GM19351 (cell line): ENCODE data around the gene DENND1A.
"Not testable (repeated sequence)": the region's sequence is repeated elsewhere in the genome, so short reads cannot be mapped to it uniquely, and the experiment has no call there.

Experiments used
- ATAC-seq: cut with Tn5 transposase; IDR thresholded peaks from one replicate; pipeline ENCODE4 v1.9.1; 2021; ENCODE audit warnings: mild to moderate bottlenecking, moderate library complexity; ENCODE audit not compliant: unreplicated experiment

DENND1A gene

DNA sequence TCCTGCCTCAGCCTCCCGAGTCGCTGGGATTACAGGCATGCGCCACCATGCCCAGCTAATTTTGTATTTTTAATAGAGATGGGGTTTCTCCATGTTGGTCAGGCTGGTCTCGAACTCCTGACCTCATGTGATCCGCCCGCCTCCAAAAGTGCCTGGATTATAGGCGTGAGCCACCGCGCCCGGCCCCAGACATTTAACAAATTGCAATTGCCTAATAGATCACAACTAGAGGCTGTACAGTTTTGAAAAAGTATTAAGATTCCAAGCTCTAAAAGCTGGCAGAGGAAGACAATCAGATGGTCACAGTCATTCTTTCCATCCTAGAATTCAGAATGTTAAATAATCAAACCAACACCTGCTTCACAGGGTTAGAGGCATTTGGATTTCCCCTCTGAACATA is 293.1 kb downstream of the DENND1A start:
- ATAC-seq = not testable (repeated sequence)

DNA sequence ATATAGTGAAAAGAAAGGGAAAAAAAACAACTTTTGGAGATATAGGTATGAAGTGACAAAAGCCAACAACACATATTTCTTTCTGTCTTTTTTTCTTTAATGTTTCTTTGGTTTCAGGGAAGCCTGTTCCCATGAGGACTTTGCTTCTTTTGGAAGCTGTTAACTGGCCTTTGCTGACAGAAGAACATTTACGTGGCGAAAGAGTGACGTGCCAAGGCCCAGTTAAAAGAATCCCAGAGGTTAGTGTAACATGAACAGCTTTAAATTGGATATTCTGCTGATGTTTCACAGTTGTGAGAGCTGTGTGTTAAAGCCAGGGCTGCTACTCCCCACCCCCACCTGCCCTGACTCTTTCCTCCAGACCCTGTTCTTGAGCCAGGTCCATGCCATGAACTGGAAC is 298.1 kb downstream of the DENND1A start:
- no peak for ATAC-seq

DNA sequence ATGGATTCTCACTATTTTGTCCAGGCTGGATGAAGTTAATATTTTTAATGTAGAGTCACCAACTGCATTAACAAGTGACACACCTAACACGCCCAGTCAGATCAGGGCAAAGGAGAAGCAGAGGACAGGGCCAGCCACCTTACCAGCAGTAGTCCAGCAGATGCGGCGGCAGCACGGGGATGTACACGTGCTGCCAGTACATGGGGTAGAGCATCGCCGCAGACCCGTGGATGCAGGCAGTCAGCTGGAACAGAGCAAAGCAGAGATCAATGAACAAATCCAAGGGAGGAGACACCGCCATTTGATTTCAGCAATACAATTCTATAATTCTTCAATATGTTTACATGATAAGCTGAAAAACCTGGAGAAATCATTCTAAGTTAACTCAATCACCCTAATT is 299.7 kb downstream of the DENND1A start:
- ATAC-seq = no peak

DNA sequence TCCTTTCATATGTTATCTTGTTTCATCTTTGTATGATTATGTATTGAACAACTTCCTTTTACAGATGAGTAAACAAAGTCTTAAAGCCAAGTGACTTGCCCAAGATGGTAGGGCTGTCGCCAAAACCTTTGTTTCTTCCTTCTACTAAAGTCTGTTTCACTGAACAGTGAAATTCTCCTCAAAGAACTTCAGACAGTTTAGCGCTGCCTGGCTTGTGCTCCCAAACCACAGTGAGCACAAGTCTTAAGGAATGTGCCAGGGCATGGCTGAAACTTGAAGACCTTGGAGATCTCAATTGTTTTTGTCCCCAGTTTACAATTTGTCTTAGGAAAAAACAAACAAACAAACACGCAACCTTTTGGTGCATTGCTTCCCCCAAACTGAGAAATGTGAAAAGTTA is 300.4 kb downstream of the DENND1A start:
- no peak for ATAC-seq

DNA sequence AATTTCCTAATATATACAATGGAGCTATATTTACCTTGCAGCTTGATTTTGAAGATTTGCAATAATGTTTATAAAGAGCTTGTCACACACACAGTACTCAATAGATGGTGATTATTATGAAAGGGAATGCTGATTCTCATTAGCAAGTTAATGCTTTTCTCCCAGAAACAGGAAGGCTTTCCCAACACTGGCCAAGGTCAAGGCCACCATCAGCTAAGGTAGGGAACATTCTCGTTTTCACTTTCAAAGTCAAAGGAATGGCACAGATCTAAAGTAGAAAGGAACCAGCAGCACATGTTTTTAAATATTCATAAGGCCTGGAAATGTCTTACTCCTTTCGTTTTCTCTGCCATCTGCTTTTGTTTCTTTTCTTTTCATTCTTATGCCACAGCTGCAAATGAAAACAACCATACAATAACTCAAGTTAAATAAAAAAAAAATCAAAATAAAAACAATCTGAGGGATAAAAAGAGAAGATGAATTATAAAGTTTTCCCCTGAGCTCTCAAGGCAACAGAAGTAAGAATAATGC is 307.1 kb downstream of the DENND1A start:
- no peak for ATAC-seq

DNA sequence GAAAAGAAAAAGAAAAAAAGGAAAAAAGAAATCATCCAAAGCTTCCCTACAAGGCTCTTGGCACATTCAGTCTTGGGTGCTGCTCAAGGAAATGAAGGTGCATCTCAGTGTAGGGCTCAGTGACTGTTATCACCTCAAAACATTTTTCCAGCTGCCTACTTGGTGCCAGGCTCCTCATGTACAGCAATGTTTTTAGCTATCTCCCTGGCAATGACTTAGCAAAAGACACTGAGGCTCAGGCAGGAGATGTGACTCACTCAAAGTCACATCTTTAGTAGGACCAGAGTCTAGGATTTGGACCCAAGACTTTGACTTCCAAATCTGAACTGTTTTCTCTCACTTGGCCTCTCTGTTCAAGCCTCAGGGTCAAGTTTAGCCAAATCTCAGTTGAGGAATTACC is 309.7 kb downstream of the DENND1A start:
- no peak for ATAC-seq

DNA sequence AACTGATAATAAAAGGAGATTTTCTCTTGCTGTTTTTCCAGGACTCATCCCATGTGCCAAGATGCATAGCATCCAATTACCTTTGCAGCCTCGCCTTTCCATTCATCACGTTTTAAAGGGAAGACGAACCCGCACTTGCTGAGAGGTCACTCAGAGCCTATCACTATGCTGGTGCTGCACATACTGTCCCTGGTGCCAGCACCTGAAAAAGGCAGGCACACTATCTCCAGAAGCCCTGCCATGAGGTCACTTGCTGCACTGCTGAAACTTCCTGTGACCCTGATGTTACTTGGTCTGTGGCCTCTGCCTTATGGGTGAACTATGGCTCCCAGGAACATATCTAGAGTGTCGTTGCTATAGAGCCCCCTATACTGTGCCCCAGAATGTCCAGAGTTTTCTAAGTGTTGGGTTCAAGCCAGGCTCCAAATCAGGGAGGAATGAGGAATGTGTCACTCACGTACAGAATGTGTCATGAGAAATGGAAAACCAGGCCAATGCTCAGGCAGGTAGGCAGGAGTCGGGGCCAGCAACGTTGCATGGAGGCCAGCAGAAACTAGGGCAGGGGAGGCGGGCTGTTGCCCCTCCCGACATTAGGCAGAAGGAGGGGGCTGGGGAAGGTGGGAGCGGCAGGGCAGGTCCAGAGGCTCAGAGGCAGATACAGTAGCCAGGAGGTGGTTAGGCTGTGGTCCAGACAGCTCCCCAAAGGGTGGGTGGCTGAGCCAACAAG is 311.8 kb downstream of the DENND1A start:
- no peak for ATAC-seq

DNA sequence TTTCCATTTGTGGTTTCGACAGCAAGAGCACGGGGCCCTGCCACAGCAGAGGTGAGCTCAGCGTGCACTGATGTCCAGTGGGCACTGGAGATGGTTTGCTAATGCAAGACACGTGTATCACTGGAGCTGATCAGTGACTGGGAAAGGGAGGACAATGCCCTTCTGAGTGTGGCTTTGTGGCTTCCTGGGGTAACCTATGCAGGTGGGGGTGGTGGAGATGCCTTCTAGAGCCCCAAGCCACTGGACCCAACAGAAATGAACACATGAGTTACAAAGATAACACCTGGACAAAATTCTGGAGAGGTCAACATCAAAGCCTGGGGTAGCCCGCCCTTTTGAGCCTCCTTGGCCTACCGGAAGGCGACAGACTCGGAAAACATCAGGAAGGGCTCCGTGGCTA is 312.6 kb downstream of the DENND1A start:
- ATAC-seq = no peak

DNA sequence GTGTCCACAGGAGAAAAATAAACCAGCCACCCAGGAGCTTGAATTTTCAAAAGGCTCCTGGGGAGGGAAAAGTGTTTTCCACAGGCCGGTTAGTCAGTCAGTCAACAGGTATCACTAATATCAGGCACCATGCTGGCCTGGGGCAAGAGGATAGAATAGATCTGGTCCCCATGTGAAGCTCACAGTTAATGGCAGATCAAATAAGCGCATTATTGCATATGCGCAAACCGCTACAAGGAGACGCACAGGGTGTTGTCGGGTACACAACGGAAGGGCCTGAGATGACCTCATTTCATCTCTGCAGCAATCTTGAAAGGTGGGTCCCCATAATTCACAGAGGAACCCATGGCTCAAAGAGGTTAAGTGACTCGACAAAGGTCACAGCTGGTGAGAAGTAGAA is 313.2 kb downstream of the DENND1A start:
- ATAC-seq = no peak

DNA sequence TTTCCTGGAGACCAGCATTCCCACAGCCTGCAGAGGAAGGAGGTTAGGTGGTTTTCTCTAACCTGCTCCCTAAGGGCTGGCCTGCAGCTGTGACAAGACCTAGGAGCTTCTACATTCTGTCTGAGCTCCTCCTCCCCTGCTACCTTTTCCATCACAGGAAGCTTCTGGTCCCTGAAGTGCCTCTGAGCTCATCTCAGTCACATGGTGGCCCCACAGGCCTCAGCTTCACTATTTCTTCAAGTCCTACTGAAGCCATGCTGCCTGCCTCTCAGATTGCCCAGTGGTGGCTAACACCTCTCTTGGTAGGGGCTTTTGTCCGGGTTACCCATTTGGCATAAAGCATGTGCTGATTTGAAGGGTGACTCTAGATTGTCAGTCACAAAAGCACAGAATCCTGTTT is 314.5 kb downstream of the DENND1A start:
- ATAC-seq = no peak

DNA sequence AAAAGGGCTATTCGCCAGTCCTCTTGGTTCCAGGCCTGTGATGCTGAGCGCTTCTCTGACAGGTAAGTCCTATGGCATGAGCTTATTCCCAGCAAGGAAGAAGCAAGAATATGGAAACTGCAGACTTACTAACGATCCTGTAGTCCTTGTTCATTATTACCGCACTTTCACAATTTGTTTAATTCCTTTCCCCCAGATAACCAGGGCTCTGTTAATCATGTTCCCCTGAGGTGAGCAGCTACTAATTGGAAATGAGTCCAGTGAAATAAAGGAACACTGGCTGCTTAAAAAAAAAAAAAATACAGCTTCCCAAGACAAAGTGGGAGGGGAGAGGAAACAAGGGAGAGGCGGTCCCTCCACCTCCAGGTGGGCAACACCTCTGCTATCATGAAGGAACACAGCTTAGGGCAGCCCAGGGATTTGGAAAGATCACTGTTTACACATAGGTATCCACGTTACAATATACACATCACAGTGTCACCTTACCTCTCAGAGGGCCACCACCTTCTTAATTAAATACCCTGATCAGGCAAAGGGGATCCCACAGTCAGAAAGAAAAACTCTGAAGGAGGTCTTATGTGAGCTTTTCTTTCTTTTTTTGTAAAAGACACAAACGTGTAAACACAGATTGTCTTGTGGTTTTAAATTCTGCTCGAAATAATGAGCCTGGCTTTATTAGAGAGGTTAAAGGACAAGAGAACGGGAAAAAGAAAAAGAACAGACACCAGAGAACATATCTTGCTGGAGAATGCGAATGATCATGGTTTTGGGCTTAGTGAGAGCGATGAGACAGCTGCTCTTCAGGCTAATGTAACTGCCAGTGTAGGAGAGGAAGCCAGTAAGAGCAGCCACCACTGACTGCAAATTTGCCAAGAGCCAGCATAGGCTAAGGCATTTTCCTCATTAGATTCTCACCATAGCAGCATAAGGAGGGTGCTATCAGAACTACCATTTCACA is 315.3 kb downstream of the DENND1A start:
- no peak for ATAC-seq

DNA sequence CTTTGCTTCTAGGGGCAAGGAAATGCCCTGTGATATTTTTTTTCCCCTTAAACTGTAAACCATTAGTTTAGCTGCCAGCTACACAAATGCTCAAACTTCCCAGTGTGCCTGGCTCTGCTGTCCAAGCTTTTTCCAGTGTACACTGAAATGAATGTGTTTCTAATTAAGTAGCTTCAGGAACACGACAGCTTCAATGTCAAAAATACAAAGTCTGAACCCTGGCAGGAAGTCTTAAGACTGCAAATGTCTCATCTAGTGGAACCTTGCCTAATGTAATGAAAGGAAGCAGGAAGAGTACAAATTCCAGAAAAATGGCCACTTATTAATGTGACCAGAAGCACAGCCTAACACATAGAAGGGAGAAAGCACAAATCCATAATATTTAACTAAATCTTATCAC is 318.7 kb downstream of the DENND1A start:
- ATAC-seq = no peak

DNA sequence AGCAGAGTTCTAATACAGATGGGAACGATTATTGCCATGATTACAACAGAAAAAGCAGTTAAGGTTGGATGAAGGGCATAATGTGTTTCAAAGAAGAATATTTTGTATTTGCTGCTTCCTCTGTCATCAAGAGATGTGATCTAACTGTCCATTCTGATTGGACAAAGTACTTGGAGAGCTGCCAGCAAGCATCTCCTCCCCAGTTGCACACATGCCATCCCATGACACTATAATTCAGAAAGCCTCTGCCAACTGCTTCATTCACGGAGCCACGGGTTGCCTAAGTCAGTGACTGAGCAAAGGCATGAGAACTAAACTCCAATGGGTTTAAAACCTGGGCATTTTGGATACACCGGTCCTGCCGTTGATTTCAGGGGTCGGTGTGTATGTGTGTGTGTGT is 320.1 kb downstream of the DENND1A start:
- ATAC-seq = no peak

DNA sequence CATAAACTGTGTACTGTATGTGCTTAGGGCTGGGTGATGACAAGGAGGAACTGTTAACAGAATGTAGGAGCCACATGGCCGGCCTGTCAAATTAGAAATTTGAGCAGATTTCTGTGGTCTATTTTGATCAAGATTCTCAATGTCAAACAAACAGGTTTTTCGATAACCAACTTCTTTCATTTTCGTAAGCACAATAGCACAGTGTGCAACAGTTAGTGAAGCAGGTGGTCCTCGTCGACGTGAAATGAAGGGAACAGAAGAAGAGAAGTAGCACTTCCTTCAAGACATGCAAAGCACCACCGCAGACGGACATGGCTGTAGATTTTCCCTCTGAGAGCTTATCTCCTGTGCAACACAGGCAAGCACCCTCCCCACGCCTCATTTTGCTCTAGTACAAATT is 321.8 kb downstream of the DENND1A start:
- peak; percentile 97 for ATAC-seq

DNA sequence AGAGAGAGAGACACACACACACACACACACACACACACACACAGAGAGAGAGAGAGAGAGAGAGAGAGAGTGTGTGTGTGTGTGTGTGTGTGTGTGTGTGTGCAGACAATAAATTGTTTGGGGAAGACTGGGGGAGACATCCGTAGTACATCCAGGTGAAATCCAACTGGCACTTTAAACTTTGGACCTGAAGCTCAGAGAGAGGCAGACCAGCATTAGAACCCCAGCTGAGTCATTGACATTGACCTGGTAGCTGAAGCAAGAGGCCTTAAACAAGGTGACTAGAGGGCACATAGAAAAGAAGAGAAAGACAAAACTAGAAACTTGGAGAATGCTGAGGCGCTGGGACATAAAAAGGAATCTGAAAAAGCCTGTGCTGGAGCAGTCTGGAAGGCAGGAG is 322.4 kb downstream of the DENND1A start:
- ATAC-seq = no peak

DNA sequence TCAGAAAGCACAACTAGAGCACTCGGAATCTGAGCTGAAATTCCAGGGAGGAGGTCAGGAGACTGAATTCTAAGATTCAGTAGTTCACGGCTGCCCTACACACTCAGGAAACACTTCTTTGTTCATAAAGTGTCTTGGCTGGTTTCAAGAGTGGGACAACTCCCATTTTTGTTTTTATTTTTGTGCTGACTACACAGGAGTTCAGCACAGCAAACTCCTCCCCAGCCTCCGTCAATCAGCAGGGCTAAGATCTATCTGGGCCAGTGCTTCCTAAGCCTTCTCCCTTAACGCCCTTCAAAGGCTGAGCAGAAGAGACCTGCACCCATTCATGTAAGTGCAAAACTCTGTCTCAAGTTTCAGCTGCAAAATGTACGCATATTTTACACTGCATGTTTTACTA is 323.8 kb downstream of the DENND1A start:
- ATAC-seq = no peak

DNA sequence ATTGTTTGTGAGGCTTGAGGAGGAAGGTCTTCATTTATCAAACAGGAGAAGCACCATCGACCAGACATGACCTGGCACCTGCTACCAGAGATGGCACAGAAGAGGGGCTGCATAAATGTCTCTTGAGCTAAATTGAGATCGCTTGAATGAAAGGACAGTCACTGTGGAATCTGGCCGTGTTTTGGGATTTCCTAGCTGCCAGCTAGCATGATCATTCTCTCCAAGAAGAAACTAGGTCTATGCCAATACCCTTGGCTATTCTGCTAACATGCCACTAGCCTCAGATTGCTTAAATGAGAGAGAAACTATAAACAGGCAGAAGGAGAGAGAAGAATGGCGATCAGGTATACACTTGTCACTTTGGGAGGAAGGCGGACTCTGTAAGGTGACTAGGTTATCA is 324.6 kb downstream of the DENND1A start:
- ATAC-seq = no peak

DNA sequence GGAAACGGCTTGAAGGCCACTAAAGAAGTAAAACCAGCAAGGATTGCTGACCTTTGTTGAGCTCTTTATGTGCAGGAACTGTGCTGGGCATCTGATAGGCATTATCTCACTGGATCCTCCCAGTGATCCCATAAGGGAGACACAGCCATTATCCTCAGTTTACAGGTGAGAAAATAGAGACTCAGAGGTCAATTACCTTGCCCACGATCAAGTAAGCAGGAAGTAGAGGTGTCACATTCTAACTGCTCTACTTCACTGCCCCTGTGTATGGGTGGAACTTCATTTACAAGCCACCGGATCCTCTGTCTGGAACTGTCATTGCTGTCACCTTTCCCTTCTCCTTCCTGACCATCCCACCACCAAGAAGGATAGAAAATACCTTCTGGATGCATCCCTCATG is 325.1 kb downstream of the DENND1A start:
- ATAC-seq = no peak

DNA sequence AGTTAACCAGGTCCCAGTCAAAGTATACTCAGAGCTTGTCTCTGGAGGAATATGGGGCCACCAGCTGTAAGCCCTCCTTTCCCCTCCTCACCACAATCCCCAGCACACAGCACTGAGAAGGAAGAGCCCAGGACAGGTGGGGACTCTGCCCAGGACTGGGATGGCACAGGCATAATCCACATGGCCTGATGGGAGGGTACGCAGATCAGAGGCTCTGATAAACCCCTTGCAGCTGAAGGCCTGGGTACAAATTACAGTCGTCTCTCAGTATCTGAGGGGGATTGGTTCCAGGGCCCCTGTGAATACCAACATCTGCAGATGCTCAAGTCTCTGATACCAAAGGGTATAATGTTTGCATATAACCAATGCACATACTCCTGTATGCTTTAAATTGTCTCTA is 328.1 kb downstream of the DENND1A start:
- ATAC-seq = no peak

DNA sequence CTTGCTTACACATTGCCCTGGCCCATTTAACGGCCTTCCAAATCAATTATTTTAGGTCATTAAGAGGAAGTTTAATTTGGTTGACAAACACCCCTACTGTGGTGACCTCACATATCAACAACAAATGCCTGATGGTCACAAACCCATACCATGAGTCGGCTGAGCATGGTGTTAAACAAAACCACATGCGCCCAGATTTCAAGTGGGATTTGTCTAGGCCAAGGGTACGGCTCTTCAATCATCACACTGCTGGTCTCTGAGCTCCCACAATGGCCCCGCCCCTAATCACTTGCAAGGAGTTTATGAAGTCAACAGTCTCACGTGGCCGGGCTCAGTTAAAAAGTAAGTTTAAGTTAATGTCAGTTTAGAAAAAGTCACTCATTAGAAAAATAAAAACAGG is 330.1 kb downstream of the DENND1A start:
- ATAC-seq = no peak

DNA sequence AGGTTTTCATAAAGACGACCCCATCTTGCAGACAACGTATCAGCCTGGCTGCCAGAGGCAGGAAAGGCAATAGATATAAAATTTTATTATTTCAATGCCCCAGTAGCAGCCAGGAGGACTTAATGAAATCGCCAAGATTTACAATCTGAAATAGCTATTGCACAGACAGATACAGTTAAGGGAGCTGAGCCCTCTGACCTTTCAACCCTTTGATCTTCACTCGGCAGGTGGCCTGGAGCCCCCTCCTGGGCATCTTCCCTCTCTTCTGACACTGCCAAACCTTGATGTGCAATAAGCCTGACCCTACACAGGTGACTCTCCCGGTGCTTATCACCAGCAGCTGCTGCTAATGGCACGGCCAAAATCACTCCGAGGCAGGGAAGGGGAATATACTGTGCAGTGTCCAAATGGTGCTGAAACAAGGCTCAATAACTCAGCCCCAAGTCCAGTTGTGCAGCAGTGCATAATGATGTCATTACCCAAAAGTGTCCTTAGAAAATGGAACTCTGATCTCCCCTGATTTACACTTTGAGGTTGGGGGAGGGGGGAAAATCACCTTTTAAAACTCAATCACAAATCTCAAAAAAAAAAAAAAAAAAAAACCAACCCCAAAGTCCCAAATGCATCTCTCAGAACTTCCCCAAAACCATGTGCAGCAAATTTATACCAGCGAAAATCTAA is 331.9 kb downstream of the DENND1A start:
- no peak for ATAC-seq
